Vagina (tissue), 2 donors: ENCODE data around the gene INPP5A. TPM values are rescaled to one million over a fixed set of nuclear protein-coding genes. Genes with fewer than 3 reads are reported as not detected.

Experiments used
- DNase-seq, 2 donors: peaks; one replicate each; pipeline ENCODE4 v3.0.0-alpha.2; 2017; ENCODE audit errors: extremely low spot score in 2 of 2
- H3K27ac ChIP-seq: fragments of 200-600 bp; sonication (generic); one replicate; pipeline ENCODE4 v1.5.1; 2019
- H3K27me3 ChIP-seq: fragments of 200-600 bp; sonication (generic); one replicate; pipeline ENCODE4 v1.5.1; 2019
- H3K36me3 ChIP-seq, 2 donors: fragments of 200-600 bp; sonication (generic); one replicate each; pipeline ENCODE4 v1.5.1; 2017 to 2019
- H3K4me1 ChIP-seq: fragments of 200-600 bp; sonication (generic); one replicate; pipeline ENCODE4 v1.5.1; 2019
- H3K4me3 ChIP-seq, 2 donors: fragments of 200-600 bp; sonication (generic); 1 replicate in 1 of 2; 2 replicates in 1 of 2; pipeline ENCODE4 v1.5.1; 2016 to 2019
- H3K9me3 ChIP-seq: fragments of 200-600 bp; sonication (generic); one replicate; pipeline ENCODE4 v1.5.1; 2019
- POLR2A ChIP-seq, 2 donors: fragments of 450-650 bp; IDR thresholded peaks; one replicate each; pipeline ENCODE4 v1.6.1; 2017; ENCODE audit warnings: antibody characterized with exemption in 2 of 2, mild to moderate bottlenecking in 2 of 2, moderate library complexity in 2 of 2
- POLR2AphosphoS5 ChIP-seq, 2 donors: sonication (generic); formaldehyde crosslinking; IDR thresholded peaks; one replicate each; pipeline ENCODE4 v1.9.0; 2017; ENCODE audit warnings: antibody characterized with exemption in 2 of 2, mild to moderate bottlenecking in 2 of 2, low read depth in 1 of 2; ENCODE audit not compliant: insufficient read depth in 1 of 2
- intact Hi-C: fragments of 100-400 bp; cut with DNase I; formaldehyde crosslinking; loops from one replicate; pipeline ENCODE4 v1.15.1; 2023
- total RNA-seq: library from RNA; depleted of rRNA; stranded (reverse); fragments of >200 nt; gene quantifications from one replicate; pipeline ENCODE4 v1.2.3, GENCODE V29; 2016
- TF ChIP-seq, protein P1 (sequence below), 3 experiments: fragments of 450-650 bp in 2 of 3; fragments of 200-600 bp in 1 of 3; sonication (generic) in 1 of 3; IDR thresholded peaks; one replicate each; pipeline ENCODE4 v1.5.1; 2017 to 2019; ENCODE audit warnings: antibody characterized with exemption in 3 of 3, mild to moderate bottlenecking in 2 of 3, moderate library complexity in 2 of 3

The INPP5A gene
- total RNA-seq, 1 donor from 2014 or later: 24.3 TPM

DNA sequence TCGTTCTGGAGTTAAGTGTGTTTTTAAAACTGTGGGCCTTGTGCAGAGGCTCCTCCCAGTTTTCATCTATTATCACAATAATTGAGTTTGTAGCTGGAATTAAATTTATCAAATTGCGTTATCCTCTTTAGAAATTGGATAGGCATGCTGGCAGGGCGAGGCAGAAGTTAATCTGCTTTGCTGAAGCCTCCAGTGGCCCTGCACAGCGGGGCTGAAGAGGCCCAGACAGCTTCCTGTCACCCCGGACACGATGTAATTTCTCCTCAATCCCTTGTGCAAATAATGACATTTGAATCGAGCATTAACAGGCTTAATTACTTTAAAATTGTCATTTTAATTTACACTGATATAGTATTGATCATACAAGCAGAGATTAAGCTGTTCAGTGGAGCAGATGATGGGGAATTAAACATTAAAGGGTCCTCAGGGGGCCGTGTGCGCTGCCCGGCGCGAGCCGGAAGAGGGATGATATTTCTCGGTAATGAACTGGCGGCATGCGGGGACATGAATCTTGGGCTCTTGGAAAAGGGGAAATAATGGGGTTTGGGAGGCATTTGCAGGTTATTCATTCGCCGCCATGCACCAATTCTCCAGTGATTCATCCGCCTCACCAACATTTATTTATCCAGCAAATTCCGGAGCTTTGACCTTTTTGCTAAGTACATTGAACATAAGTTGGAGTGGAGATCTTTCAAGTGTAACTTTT lies 129.9 kb downstream of the INPP5A start:
- no peaks in the 10 kb centered on the region for H3K4me1 ChIP-seq
- H3K27ac ChIP-seq: no peak overlapping the region

GRCh38 chr10:132668048-132668394 lies 130.4 kb downstream of the INPP5A start:
- H3K9me3 ChIP-seq: no peaks in the 10 kb centered on the region
- no peaks in the 10 kb centered on the region for H3K27me3 ChIP-seq
- TF ChIP-seq POLR2A (IDR thresholded peaks at IDR 0.05): no peak
- TF ChIP-seq POLR2AphosphoS5 (IDR thresholded peaks at IDR 0.05; ENCODE audit: insufficient read depth in 1 of 2, low read depth in 1 of 2): no peak
- TF ChIP-seq, protein P1, sequence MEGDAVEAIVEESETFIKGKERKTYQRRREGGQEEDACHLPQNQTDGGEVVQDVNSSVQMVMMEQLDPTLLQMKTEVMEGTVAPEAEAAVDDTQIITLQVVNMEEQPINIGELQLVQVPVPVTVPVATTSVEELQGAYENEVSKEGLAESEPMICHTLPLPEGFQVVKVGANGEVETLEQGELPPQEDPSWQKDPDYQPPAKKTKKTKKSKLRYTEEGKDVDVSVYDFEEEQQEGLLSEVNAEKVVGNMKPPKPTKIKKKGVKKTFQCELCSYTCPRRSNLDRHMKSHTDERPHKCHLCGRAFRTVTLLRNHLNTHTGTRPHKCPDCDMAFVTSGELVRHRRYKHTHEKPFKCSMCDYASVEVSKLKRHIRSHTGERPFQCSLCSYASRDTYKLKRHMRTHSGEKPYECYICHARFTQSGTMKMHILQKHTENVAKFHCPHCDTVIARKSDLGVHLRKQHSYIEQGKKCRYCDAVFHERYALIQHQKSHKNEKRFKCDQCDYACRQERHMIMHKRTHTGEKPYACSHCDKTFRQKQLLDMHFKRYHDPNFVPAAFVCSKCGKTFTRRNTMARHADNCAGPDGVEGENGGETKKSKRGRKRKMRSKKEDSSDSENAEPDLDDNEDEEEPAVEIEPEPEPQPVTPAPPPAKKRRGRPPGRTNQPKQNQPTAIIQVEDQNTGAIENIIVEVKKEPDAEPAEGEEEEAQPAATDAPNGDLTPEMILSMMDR (IDR thresholded peaks at IDR 0.05): no peak
- no peaks in the 10 kb centered on the region for H3K36me3 ChIP-seq
- intact Hi-C loops: no loop called here
- no peak overlapping the region for H3K27ac ChIP-seq
- H3K4me3 ChIP-seq: no peak overlapping the region
- no peak for DNase-seq
- no peaks in the 10 kb centered on the region for H3K4me1 ChIP-seq

More for the DNA sequence above, 129.9 kb downstream of the INPP5A start:
- no peaks in the 10 kb centered on the region for H3K27me3 ChIP-seq
- no peak overlapping the region for H3K4me3 ChIP-seq
- no peaks in the 10 kb centered on the region for H3K9me3 ChIP-seq
- TF ChIP-seq, protein P1 (IDR thresholded peaks at IDR 0.05): no peak
- intact Hi-C loops: no loop called here
- H3K36me3 ChIP-seq: no peaks in the 10 kb centered on the region
- DNase-seq: no peak

- no peak for DNase-seq
- Histone ChIP-seq H3K27ac (no peak overlapping the region), H3K27me3 (no peaks in the 10 kb centered on the region), H3K4me3 (no peak overlapping the region), H3K4me1 (no peaks in the 10 kb centered on the region), H3K36me3 (no peaks in the 10 kb centered on the region), H3K9me3 (no peaks in the 10 kb centered on the region)
- intact Hi-C loops: no loop called here
- TF ChIP-seq, protein P1 (IDR thresholded peaks at IDR 0.05): no peak
- TF ChIP-seq POLR2A (IDR thresholded peaks at IDR 0.05) (no peak), POLR2AphosphoS5 (IDR thresholded peaks at IDR 0.05; ENCODE audit: insufficient read depth in 1 of 2, low read depth in 1 of 2) (no peak)
These were observed 131.7 kb downstream of the INPP5A start for GRCh38 chr10:132669208-132669861.

GRCh38 chr10:132670546-132671227 lies 133.1 kb downstream of the INPP5A start:
- TF ChIP-seq POLR2AphosphoS5 (IDR thresholded peaks at IDR 0.05; ENCODE audit: insufficient read depth in 1 of 2, low read depth in 1 of 2) (no peak), POLR2A (IDR thresholded peaks at IDR 0.05) (no peak)
- TF ChIP-seq, protein P1 (IDR thresholded peaks at IDR 0.05): no peak
- no peaks in the 10 kb centered on the region for H3K4me1 ChIP-seq
- intact Hi-C loops: no loop called here
- no peaks in the 10 kb centered on the region for H3K9me3 ChIP-seq
- no peak overlapping the region for H3K27ac ChIP-seq
- DNase-seq: no peak
- H3K36me3 ChIP-seq: no peaks in the 10 kb centered on the region
- H3K4me3 ChIP-seq: no peak overlapping the region
- no peaks in the 10 kb centered on the region for H3K27me3 ChIP-seq
